GM21825 (cell line): Measurements from ENCODE around the gene TBX10.
"Not testable (repeated sequence)": the region's sequence is repeated elsewhere in the genome, so short reads cannot be mapped to it uniquely, and the experiment has no call there.

Experiments
- ATAC-seq: cut with Tn5 transposase; IDR thresholded peaks from one replicate; pipeline ENCODE4 v1.9.1; 2021; ENCODE audit warnings: mild to moderate bottlenecking, moderate library complexity; ENCODE audit not compliant: unreplicated experiment

The TBX10 gene

GRCh38 chr11:67646535-67647336 lies 7.2 kb upstream of the TBX10 start:
- ATAC-seq, result peak; percentile 42

DNA sequence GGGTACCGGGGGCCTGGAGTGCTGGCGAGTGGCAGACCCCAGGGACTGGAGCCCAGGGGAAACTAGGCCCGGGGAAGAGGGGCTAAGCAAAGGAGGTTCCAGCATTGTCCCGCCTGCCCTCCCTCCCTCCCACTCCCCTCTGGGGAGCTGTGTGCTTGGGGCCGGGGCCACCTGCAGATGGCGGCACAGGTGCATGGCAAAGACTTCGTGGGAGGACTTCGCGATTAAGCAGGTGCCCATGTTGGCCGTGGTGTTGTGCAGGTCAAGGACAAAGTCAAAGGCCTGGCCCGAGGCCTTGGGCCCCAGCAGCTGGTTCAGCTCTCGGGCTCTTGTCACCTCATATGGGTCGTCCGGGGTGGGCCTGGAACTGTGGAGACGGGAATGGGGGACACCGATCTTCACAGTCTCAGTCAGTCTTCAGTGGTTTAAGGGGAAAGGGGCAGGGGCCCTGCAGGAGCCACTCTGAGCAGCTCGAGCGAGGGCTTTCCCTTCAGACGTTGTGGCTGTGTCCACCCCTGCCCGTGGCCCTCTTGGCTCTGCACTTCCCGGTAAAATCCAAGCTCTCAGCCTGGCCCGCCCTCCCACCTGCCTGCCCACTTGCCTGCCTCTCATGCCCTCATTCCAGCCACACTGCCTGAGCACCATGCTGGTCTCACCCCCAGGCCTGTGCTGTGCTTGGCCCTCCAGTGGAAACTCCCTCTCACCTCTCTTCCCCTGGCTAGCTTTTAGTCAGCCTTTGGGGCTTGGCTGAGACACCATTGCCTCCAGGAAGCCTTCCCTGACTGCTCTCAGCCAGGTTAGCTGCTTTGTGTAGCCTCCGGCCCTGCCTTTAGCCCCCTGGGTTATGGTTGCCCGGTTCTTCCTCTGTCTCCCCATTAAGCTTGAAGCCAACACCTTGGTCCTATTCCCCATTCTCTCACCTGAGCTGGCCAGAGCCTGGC lies 6.2 kb upstream of the TBX10 start:
- no peak for ATAC-seq

DNA sequence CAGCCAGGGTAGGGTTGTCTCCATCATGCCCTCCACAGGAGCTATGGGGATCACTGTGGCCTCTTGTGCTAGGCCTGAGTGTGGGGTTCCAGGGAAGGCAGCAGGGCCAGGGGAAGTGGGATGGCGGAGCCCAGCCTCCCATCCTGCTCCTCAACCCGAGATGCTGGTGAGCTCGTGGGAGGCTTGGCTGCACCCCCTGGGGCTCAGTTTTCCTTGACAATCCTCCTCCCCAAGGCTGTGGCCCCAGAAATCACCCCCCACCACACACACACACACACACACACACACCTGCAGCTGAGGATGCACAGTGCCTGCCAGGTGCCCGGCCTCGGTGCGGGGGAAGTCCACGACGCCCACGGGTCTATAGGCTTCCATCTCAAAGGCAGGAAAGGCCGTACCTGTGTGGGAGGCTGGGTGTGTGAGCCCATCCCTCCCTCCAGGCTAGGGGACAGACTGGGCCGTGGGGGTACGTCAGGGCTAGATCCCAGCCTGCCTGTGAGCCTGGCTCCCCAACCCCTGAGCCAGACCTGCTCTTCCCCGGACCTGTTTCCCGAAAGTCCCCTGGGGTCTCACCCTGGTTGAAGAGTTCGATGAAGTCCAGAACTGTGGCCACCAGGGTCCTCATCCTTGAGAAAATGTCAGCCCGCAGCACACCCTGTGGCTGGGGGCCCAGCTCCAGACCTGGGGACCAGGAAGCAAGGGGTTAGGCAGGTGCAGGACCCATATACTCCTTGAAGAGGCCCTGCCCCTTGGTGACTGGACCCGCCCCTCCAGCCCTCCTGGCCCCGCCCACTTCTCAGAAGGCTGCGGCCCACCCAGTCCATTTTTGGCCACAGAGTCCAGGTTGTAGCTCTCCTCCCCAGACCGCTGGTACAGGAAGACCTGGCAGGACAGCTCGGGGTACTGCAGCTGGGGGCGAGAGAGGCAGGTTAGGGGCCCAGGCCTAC lies 5.2 kb upstream of the TBX10 start:
- no peak for ATAC-seq

- ATAC-seq, result no peak
These were observed 4.5 kb upstream of the TBX10 start for GRCh38 chr11:67644042-67644441.

DNA sequence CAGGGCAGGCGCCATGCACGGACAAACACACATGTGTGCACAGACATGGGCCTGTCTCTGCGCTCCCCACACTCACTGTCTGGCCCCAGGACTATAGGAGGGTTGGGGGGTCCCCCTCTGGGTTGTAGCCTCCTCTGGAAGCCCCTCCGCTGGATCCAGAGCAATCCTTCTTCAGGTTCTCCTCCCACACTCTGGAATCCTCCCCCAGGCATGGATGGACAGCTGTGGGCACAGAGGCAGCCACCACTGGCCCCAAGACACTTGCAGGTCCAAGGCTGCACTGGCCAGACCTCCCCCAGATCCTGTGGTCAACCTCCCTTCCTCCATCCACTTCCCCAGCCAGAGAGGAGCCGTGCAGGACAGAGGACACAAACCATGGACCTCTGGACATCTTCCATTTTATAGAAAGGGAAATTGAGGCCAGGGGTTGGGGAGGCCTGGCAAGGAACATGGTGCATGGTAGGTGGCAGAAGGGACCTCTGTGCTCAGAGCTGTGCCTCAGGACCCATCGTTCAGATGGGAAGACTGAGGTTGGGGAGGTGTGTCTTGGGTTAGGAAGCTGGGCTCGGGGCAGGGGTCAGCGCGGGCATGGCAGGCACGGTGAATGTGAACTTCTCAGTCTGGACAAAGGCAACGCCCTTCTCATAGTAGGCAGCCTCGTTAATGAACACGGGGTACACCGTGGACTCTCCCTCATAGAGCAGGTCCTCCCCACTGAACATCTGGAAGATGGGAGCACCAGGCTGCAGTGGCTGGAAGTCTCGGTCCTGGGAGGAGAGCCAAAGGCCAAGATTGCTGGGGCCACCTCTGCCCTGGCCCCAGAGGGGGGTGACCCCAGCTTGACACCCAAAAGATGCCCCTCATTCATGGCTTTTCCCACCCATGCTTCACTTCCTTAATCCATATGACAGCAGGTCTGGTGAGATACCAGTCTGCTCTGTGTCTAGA lies 2.9 kb upstream of the TBX10 start:
- no peak for ATAC-seq

DNA sequence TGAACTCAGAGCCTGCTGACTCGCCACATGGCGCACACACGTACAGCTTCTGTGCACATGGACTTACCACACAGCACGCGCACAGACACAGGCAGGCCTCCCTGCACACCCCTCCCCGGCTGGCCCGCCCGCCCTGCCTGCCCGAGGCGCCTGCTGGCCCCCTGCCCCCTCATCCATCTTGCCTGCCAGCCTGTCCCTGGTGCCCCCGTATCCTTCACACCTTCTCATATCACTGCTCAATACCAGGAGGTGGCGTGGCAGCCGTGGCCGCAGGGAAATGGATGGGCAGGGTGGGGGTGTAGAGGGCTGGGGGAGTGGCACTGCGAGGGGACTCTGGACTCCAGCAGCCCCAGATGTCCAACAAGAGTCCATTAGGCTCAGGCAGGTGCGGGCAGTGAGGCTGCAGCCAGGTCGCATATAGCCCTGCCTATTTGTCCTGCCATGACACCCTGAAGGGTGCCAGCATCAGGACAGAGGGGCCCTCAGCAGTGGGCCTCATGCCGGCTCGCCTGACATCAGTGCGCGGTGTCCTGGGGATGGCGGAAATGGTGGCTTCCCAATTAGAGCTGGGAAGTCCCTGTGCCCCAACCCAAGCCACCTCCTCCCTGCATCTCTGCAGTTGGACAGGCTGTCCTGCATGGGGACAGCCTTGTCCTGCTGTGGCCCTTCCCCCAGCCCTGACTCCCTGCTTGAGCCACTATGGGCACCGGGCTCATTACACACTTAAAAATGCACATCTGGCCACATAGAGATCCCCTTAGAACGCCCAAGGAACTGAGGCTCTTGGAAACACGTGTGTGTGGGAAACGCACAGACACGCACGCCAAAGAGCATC lies 2.0 kb upstream of the TBX10 start:
- ATAC-seq, result no peak

DNA sequence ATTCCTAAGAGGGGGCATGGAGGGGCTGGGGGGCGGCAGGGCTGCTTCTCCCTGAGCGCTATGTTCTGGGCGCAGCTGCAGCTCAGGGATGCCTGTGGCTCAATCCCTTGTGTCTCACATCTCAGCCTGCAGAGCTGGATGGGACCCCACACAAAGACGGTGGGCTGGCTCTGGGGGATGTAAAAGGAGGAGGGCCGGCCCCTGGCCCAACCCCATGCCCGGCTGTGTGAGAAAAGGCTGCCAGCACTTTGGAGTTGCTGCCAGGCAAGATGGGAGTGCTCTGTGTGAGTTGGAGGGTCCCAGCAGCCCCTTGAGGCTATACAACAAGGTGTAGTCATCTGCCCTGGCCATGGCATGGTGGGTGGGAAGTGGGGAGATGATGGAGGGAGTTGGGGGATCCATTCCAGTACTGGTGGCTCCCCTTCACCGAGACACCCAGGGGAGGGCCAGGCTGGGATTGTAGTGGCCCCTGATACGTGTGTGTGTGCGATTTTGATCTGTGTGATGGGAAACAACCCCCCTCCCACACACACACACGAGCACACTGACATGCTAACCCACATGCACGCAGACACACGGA lies 1.3 kb upstream of the TBX10 start:
- no peak for ATAC-seq

DNA sequence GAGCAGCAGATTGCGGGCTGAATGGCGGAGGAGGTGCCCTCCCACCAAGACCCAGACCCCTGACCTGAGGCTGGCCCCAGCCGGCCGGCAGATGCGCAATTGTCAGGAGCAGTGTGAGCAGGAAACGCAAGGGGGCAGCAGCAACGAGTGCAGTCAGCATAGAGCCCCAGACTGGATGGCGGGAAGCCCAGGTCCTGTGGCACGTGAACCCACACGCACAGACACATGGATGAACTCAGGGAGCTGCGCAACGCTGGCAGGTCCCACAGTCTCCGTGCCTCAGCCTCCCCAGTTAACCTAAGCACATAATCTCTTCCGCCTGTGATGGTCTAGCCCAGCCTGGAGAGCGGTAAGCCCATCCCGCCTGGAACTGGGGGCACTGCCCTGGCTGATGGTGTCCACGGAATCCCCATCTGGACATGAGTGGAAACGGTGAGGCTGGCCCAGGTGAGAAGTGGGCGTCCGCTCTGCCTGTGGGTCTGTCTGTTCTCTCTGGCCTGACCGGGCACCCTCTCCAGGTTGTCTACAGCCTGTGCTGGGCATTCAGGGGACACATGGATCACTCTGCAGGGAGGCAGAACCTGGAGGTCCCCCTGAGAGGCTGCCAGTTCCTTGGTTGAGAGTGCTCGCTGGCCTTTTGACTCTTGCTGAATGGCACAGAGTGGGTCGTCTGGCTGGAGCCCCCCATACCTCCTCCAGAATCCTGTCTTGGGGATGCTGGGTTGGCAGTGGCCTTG lies 626 bp upstream of the TBX10 start:
- no peak for ATAC-seq

- no peak for ATAC-seq
These were observed 777 bp downstream of the TBX10 start for GRCh38 chr11:67638535-67639437.

GRCh38 chr11:67637441-67637840 lies 2.1 kb downstream of the TBX10 start:
- ATAC-seq, result not testable (repeated sequence)

- no peak for ATAC-seq
These were observed 2.6 kb downstream of the TBX10 start for GRCh38 chr11:67636962-67637361.

DNA sequence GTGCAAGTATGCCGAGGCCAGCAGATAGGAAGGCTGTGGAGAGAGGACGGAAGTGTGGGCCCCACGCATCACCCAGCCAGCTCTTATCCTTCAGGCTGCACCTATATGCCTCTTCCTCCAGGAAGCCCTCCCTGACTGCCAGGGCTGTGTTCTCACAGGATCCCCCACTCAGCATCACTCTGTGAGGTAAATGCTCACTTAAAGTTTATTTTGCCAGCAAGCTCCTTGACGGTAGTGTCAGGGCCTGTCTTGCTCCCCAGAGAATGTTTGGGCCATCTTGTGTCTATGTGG lies 4.4 kb downstream of the TBX10 start:
- no peak for ATAC-seq

- ATAC-seq, result no peak
These were observed 5.0 kb downstream of the TBX10 start for GRCh38 chr11:67634366-67635230.

DNA sequence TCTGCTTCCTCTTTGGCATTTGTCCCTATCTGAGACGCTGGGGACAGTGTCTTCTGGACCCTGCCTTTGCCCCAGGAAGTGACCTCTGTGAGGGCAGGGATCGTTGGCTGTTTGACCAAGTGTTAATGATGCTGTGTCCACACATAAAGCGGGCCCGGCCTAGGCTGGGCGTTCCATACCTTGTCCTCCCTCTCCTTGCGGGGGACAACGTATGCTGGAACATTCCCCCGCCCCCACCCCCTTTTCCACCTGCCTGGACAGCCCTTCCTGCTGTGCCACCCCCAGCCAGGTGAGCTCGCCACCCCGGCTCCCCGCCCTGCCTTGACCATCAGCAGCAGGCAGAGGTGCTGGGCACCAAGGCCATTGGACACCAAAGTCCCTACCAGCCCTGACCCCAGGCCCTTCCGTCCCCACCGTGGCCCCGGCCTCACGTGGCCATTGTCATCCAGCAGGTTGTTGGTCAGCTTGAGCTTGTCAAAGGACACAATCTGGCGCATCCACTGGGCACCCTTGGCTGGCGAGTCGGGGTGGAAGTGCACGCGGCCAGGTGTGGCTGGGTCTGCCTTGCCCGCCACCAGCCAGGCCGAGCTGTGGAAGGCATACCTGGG lies 5.7 kb downstream of the TBX10 start:
- no peak for ATAC-seq

DNA sequence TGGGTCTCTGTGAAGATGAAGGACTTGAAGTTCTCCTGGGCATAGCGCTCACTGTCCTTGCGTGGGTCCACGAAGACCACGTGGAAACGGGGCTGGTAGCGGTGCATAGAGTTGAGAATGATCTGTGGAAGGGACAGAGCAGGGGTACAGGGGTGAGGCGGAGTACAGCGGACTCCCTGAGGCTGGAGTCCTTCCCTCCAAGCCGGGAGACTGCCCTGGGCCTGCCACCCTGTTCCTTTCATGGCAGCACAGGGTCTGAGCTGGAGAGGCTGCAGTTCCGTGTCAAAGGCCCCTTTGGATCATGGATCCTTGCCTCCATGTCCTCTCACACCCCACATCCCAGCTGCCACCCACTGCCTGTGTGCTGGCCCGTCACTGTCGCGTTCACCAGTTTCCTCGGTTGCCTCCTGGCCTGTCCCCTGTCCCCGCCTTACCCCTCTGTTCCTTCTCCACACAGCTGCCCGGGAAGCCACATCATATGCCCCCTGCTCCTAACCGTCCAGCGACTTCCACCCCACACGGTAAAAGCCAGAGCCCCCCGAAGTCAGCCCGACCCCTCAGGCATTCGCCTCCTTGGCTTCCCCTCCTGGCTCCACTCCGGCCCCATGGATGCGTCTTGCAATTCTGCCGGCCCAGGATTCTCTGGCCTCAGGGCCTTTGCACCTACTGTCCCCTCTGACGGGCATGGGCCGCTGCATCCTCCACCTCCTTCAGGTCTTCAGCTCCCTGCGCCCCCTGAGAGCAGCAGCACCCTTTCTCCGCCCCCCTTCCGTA lies 6.4 kb downstream of the TBX10 start:
- ATAC-seq, result no peak
